Hepatocyte (in vitro differentiated cells): ENCODE data around the gene PLEKHM3.

Experiments used
- CTCF ChIP-seq: fragments of 200-600 bp; sonication (generic); IDR thresholded peaks from 2 replicates; pipeline ENCODE4 v1.5.1; 2016; ENCODE audit warnings: antibody characterized with exemption, mild to moderate bottlenecking; ENCODE audit not compliant: poor library complexity
- EZH2 ChIP-seq: fragments of 200-600 bp; sonication (generic); IDR thresholded peaks from 2 replicates; pipeline ENCODE4 v1.6.1; 2016; ENCODE audit warnings: antibody characterized with exemption, mild to moderate bottlenecking, borderline replicate concordance
- EZH2phosphoT487 ChIP-seq: fragments of 200-600 bp; sonication (generic); IDR thresholded peaks from one replicate; pipeline ENCODE4 v1.6.1; 2018; ENCODE audit warnings: antibody characterized with exemption, mild to moderate bottlenecking, low read depth, moderate library complexity; ENCODE audit not compliant: unreplicated experiment, severe bottlenecking

- no peak for TF ChIP-seq EZH2
- no peak for TF ChIP-seq EZH2phosphoT487
- no peak for TF ChIP-seq CTCF
Observed at GRCh38 chr2:208006337-208006736, 19.0 kb downstream of the PLEKHM3 start.
